WTC11 (cell line): ENCODE data around the gene TMEM164. TPM values are rescaled to one million over a fixed set of nuclear protein-coding genes. Genes with fewer than 3 reads are reported as not detected.

Experiments used
- ATAC-seq: fragments of 200-7000 bp; cut with Tn5 transposase; 2 replicates; pipeline ENCODE4 v1.10.0; 2021; ENCODE audit warnings: mild to moderate bottlenecking, moderate library complexity
- CTCF ChIA-PET: fragments of 300-600 bp; sonication (Branson Sonifier 250); formaldehyde crosslinking; loops from one replicate; lab custom pipeline; 2021; ENCODE audit warnings: antibody characterized with exemption; lab: Charles Lee
- POLR2A ChIA-PET: fragments of 350-600 bp; sonication (Branson Sonifier 250); formaldehyde crosslinking; loops from one replicate; lab custom pipeline; 2021; ENCODE audit warnings: antibody characterized with exemption; lab: Charles Lee
- DNase-seq: peaks from one replicate; pipeline ENCODE4 v3.0.0; 2021; ENCODE audit warnings: low spot score
- H3K27ac Mint-ChIP-seq: 2 replicates; pipeline ENCODE4 v1.8.0; 2021; ENCODE audit warnings: mixed read lengths
- H3K27me3 Mint-ChIP-seq: 2 replicates; pipeline ENCODE4 v1.8.0; 2021; ENCODE audit warnings: low read depth, mild to moderate bottlenecking, moderate library complexity, mixed read lengths
- H3K36me3 Mint-ChIP-seq: 2 replicates; pipeline ENCODE4 v1.8.0; 2021; ENCODE audit warnings: mixed read lengths
- H3K4me1 Mint-ChIP-seq: 2 replicates; pipeline ENCODE4 v1.8.0; 2022; ENCODE audit warnings: mixed read lengths
- H3K4me3 Mint-ChIP-seq: 2 replicates; pipeline ENCODE4 v1.8.0; 2021; ENCODE audit warnings: mild to moderate bottlenecking, moderate library complexity, mixed read lengths
- H3K9me3 Mint-ChIP-seq: 2 replicates; pipeline ENCODE4 v1.8.0; 2021; ENCODE audit warnings: mixed read lengths
- ATF1 ChIP-seq: sonication (generic); formaldehyde crosslinking; IDR thresholded peaks from 2 replicates; pipeline ENCODE4 v1.8.1; 2023; ENCODE audit warnings: mild to moderate bottlenecking, moderate library complexity, missing genetic modification reagents
- FOXP1 ChIP-seq: sonication (generic); formaldehyde crosslinking; IDR thresholded peaks from 2 replicates; pipeline ENCODE4 v1.8.0; 2022; ENCODE audit warnings: missing genetic modification reagents, mild to moderate bottlenecking, moderate library complexity, borderline replicate concordance
- GTF2I ChIP-seq: fragments of 250-450 bp; sonication (Bioruptor Pico); conservative IDR thresholded peaks from 2 replicates; pipeline ENCODE4 v1.4.0; 2021; ENCODE audit warnings: mild to moderate bottlenecking
- JAZF1 ChIP-seq: fragments of 250-450 bp; sonication (Bioruptor Pico); IDR thresholded peaks from 2 replicates; pipeline ENCODE4 v1.9.0; 2021; ENCODE audit warnings: moderate library complexity, mild to moderate bottlenecking, inconsistent platforms
- JUN ChIP-seq: sonication (generic); formaldehyde crosslinking; IDR thresholded peaks from 2 replicates; pipeline ENCODE4 v1.8.0; 2023; ENCODE audit warnings: mild to moderate bottlenecking, missing genetic modification reagents
- MAX ChIP-seq: sonication (generic); formaldehyde crosslinking; IDR thresholded peaks from 2 replicates; pipeline ENCODE4 v1.8.0; 2022; ENCODE audit warnings: mild to moderate bottlenecking, missing genetic modification reagents
- MXD4 ChIP-seq: fragments of 250-450 bp; sonication (Bioruptor Pico); IDR thresholded peaks from 2 replicates; pipeline ENCODE4 v1.8.0; 2021; ENCODE audit warnings: mild to moderate bottlenecking, moderate library complexity, borderline replicate concordance
- OVOL2 ChIP-seq: fragments of 250-450 bp; sonication (Bioruptor Pico); IDR thresholded peaks from 2 replicates; pipeline ENCODE4 v1.9.0; 2021; ENCODE audit warnings: mild to moderate bottlenecking, borderline replicate concordance
- SMAD4 ChIP-seq: sonication (generic); formaldehyde crosslinking; IDR thresholded peaks from 2 replicates; pipeline ENCODE4 v1.8.0; 2022; ENCODE audit warnings: mild to moderate bottlenecking, missing genetic modification reagents
- USF2 ChIP-seq: sonication (generic); formaldehyde crosslinking; IDR thresholded peaks from 2 replicates; pipeline ENCODE4 v1.8.1; 2023; ENCODE audit warnings: mild to moderate bottlenecking, missing genetic modification reagents, moderate library complexity
- ZNF121 ChIP-seq: sonication (generic); formaldehyde crosslinking; IDR thresholded peaks from 2 replicates; pipeline ENCODE4 v1.8.0; 2023; ENCODE audit warnings: missing genetic modification reagents
- ZNF263 ChIP-seq: sonication (generic); formaldehyde crosslinking; IDR thresholded peaks from 2 replicates; pipeline ENCODE4 v1.8.1; 2022; ENCODE audit warnings: low read depth, mild to moderate bottlenecking, moderate library complexity, missing genetic modification reagents
- ZNF416 ChIP-seq: fragments of 250-450 bp; sonication (Bioruptor Pico); IDR thresholded peaks from 2 replicates; pipeline ENCODE4 v1.9.0; 2021; ENCODE audit warnings: mild to moderate bottlenecking, inconsistent platforms
- ZNF423 ChIP-seq: fragments of 250-450 bp; sonication (Bioruptor Pico); IDR thresholded peaks from 2 replicates; pipeline ENCODE4 v2.1.2; 2022; ENCODE audit warnings: mild to moderate bottlenecking, moderate library complexity
- ZNF425 ChIP-seq: fragments of 250-450 bp; sonication (Bioruptor Pico); conservative IDR thresholded peaks from 2 replicates; pipeline ENCODE4 v1.9.0; 2021; ENCODE audit warnings: mild to moderate bottlenecking
- ZNF671 ChIP-seq: fragments of 250-450 bp; sonication (Bioruptor Pico); IDR thresholded peaks from 2 replicates; pipeline ENCODE4 v1.8.0; 2021; ENCODE audit warnings: mild to moderate bottlenecking
- total RNA-seq: library from RNA; stranded (reverse); gene quantifications from 3 replicates; pipeline ENCODE4 v1.2.3, GENCODE V29; 2021
- TF ChIP-seq, protein P1 (sequence below): fragments of 250-450 bp; sonication (Bioruptor Pico); IDR thresholded peaks from 2 replicates; pipeline ENCODE4 v1.8.0; 2021; ENCODE audit warnings: mild to moderate bottlenecking
- TF ChIP-seq, protein P2 (sequence below): sonication (generic); formaldehyde crosslinking; IDR thresholded peaks from 2 replicates; pipeline ENCODE4 v1.8.0; 2022; ENCODE audit warnings: mild to moderate bottlenecking, missing genetic modification reagents
- TF ChIP-seq, protein P3 (sequence below): fragments of 250-450 bp; sonication (Bioruptor Pico); IDR thresholded peaks from 2 replicates; pipeline ENCODE4 v2.1.2; 2022; ENCODE audit warnings: mild to moderate bottlenecking, moderate library complexity

The TMEM164 gene
- total RNA-seq, 1 experiment from 2014 or later = 16.0 TPM

DNA sequence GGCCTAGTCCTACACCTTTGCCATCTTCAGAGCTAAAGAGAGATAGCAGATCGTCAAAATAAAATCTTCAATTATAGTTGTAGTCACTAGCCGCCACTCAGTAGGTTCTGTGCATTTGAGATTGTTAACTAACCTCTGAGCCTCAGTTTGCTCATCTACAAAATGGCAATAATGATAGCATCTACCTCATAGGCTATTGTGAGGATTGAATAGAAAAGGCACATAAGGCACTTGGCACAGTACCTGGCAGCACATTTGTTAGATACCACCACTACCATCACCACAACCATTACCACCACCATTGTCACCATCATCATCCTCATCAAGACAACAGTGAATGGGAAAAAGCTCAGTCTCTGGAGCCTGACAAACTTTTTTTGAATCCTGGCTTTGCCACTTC lies 180.4 kb downstream of the TMEM164 start (continued):
- TF ChIP-seq ATF1 = no peak
- no peak for TF ChIP-seq ZNF121 (CRISPR knock-in tag)

DNA sequence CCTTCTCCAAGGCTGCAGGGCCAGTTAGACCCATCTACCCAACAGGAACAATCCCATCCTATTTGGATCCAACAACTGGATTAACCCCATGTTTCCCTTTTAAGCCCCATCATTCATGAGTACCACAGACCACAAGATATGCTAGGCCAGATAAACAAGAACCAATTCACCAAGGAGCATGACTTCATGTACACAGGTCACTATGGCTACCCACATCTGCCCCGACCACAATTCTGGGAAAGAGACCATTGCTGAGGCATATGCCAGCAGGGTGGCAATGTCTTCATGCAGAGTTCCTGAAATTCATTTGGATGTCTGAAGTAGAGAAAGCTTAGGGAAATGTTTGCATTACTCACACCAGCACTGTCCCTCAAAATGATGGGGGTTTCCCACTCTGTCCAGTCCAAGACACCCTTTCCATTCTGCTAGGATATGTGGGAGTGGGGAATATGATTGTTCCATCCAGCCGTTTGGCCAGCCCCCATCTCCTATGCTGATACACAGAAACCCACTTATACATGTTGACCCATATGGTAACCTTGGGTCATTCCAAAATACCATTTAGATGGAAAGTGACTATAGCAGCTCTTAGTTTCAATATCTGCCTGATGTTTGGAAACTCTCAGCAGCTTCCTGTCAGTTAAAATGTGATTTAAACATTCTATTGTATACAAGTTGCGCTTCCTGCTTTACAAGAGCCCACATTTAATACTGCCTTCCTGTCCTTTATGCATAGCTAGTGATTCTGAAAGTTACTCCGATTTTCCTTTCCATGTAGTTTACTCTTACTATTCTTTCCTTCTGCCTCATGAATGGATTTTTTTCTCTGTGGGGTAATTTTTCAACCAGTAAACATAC lies 186.0 kb downstream of the TMEM164 start:
- H3K27ac Mint-ChIP-seq = no peak overlapping the region
- CTCF ChIA-PET = interaction anchor here (1.0 kb wide), 1 partner anchor 230 kb away, joined by 3 read pairs; no protein-coding TSS in a partner anchor
- peaks cover 11% of the 10 kb centered on the region for H3K4me1 Mint-ChIP-seq
- POLR2A ChIA-PET = no interaction called here
- no peak overlapping the region for H3K4me3 Mint-ChIP-seq
- no peak for DNase-seq
- no peak for ATAC-seq
- H3K9me3 Mint-ChIP-seq = peaks cover 7% of the 10 kb centered on the region
- H3K27me3 Mint-ChIP-seq = no peaks in the 10 kb centered on the region
- TF ChIP-seq FOXP1 (CRISPR knock-in tag) (no peak), JAZF1 (no peak), OVOL2 (CRISPR knock-in tag) (no peak), MAX (CRISPR knock-in tag) (no peak), MXD4 (CRISPR knock-in tag) (no peak), ZNF416 (CRISPR knock-in tag) (no peak), GTF2I (CRISPR knock-in tag) (no peak), JUN (no peak), USF2 (CRISPR knock-in tag) (no peak)
- TF ChIP-seq, protein P1, sequence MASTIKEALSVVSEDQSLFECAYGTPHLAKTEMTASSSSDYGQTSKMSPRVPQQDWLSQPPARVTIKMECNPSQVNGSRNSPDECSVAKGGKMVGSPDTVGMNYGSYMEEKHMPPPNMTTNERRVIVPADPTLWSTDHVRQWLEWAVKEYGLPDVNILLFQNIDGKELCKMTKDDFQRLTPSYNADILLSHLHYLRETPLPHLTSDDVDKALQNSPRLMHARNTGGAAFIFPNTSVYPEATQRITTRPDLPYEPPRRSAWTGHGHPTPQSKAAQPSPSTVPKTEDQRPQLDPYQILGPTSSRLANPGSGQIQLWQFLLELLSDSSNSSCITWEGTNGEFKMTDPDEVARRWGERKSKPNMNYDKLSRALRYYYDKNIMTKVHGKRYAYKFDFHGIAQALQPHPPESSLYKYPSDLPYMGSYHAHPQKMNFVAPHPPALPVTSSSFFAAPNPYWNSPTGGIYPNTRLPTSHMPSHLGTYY = no peak
- TF ChIP-seq, protein P2, sequence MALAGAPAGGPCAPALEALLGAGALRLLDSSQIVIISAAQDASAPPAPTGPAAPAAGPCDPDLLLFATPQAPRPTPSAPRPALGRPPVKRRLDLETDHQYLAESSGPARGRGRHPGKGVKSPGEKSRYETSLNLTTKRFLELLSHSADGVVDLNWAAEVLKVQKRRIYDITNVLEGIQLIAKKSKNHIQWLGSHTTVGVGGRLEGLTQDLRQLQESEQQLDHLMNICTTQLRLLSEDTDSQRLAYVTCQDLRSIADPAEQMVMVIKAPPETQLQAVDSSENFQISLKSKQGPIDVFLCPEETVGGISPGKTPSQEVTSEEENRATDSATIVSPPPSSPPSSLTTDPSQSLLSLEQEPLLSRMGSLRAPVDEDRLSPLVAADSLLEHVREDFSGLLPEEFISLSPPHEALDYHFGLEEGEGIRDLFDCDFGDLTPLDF (CRISPR knock-in tag) = no peak
- H3K36me3 Mint-ChIP-seq = peaks cover 9% of the 10 kb centered on the region

GRCh38 chrX:110192516-110192915 lies 189.6 kb downstream of the TMEM164 start:
- no peak overlapping the region for H3K4me3 Mint-ChIP-seq
- ChIA-PET CTCF (no interaction called here), POLR2A (no interaction called here)
- TF ChIP-seq ZNF425 (CRISPR knock-in tag) (no peak), ZNF423 (CRISPR knock-in tag) (no peak), ZNF263 (CRISPR knock-in tag) (no peak), ZNF671 (no peak), SMAD4 (CRISPR knock-in tag) (no peak)
- TF ChIP-seq, protein P1 = no peak
- TF ChIP-seq, protein P3, sequence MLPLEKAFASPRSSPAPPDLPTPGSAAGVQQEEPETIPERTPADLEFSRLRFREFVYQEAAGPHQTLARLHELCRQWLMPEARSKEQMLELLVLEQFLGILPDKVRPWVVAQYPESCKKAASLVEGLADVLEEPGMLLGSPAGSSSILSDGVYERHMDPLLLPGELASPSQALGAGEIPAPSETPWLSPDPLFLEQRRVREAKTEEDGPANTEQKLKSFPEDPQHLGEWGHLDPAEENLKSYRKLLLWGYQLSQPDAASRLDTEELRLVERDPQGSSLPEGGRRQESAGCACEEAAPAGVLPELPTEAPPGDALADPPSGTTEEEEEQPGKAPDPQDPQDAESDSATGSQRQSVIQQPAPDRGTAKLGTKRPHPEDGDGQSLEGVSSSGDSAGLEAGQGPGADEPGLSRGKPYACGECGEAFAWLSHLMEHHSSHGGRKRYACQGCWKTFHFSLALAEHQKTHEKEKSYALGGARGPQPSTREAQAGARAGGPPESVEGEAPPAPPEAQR (CRISPR knock-in tag) = no peak
- DNase-seq (no peak), ATAC-seq (no peak)
- no peaks in the 10 kb centered on the region; the same call in 1 of the 2 replicates for H3K36me3 Mint-ChIP-seq
- peaks cover 9% of the 10 kb centered on the region for H3K4me1 Mint-ChIP-seq
- H3K27me3 Mint-ChIP-seq = no peaks in the 10 kb centered on the region
- no peaks in the 10 kb centered on the region for H3K9me3 Mint-ChIP-seq
- no peak overlapping the region for H3K27ac Mint-ChIP-seq
